ENCODE measurements around the gene PLCH1. TPM values are rescaled to one million over a fixed set of nuclear protein-coding genes. Genes with fewer than 3 reads are reported as not detected.

Gene PLCH1
- total and polyA plus RNA-seq, 2 of the 13 experiments (the other 11 are each of a cell fraction or from before 2014, with no cell fraction given) = 2.0 to 3.0 TPM

GRCh38 chr3:155605571-155605970, 139.3 kb downstream of the PLCH1 start (continued):
- TF ChIP-seq SIX1 (CRISPR knock-in tag; IDR thresholded peaks at IDR 0.05; ENCODE audit: borderline replicate concordance) (peak; percentile 65; the same call in 1 of the 2 replicates), ZNF33B (CRISPR knock-in tag; IDR thresholded peaks at IDR 0.05) (no peak), ZMYM2 (CRISPR knock-in tag; IDR thresholded peaks at IDR 0.05) (no peak), ZBTB44 (CRISPR knock-in tag; IDR thresholded peaks at IDR 0.05) (no peak), SNAPC2 (CRISPR knock-in tag; IDR thresholded peaks at IDR 0.05) (no peak), SALL1 (CRISPR knock-in tag; IDR thresholded peaks at IDR 0.05) (peak; percentile 84), ZNF326 (CRISPR knock-in tag; IDR thresholded peaks at IDR 0.05; ENCODE audit: borderline replicate concordance) (no peak), SMARCC2 (IDR thresholded peaks at IDR 0.05) (peak; percentile 54; the same call in 1 of the 2 replicates), TEAD2 (CRISPR knock-in tag; IDR thresholded peaks at IDR 0.05) (no peak), ELK4 (CRISPR knock-in tag; IDR thresholded peaks at IDR 0.05; ENCODE audit: borderline replicate concordance) (no peak), LCORL (IDR thresholded peaks at IDR 0.05) (no peak), LCORL (CRISPR knock-in tag; IDR thresholded peaks at IDR 0.05) (peak; percentile 16; the same call in 1 of the 2 replicates), ZNF605 (CRISPR knock-in tag; IDR thresholded peaks at IDR 0.05) (no peak), ZNF260 (CRISPR knock-in tag; IDR thresholded peaks at IDR 0.05; ENCODE audit: borderline replicate concordance, low read depth) (no peak), TRAFD1 (CRISPR knock-in tag; IDR thresholded peaks at IDR 0.05; ENCODE audit: borderline replicate concordance) (no peak), STAT6 (CRISPR knock-in tag; IDR thresholded peaks at IDR 0.05; ENCODE audit: borderline replicate concordance) (peak; percentile 82), ZNF747 (CRISPR knock-in tag; IDR thresholded peaks at IDR 0.05; ENCODE audit: borderline replicate concordance) (peak; percentile 81; the same call in 1 of the 2 replicates), GLMP (CRISPR knock-in tag; IDR thresholded peaks at IDR 0.05; ENCODE audit: borderline replicate concordance) (no peak), ELF3 (CRISPR knock-in tag; IDR thresholded peaks at IDR 0.05) (peak; percentile 90), ZNF430 (CRISPR knock-in tag; IDR thresholded peaks at IDR 0.05) (no peak), IRF1 (CRISPR knock-in tag; IDR thresholded peaks at IDR 0.05; ENCODE audit: low read depth) (no peak)

All from HepG2 (cell line).